GM18870 (cell line): ENCODE results near the gene OLR1.
"Not testable (repeated sequence)": the region's sequence is repeated elsewhere in the genome, so short reads cannot be mapped to it uniquely, and the experiment has no call there.

Experiments
- ATAC-seq: cut with Tn5 transposase; IDR thresholded peaks from one replicate; pipeline ENCODE4 v1.9.1; 2021; ENCODE audit warnings: moderate library complexity; ENCODE audit not compliant: unreplicated experiment

Gene OLR1

GRCh38 chr12:10171973-10172728 lies at the start of gene OLR1:
TSS of gene OLR1 (minus strand) at chr12:10172132. CDS start at chr12:10172077, 55 bp downstream.
- no peak for ATAC-seq

- ATAC-seq = no peak
Observed at GRCh38 chr12:10220398-10221077, 48.6 kb upstream of the OLR1 start.

- ATAC-seq = no peak
Observed at GRCh38 chr12:10218021-10218420, 46.1 kb upstream of the OLR1 start.

- not testable (repeated sequence) for ATAC-seq
Observed at GRCh38 chr12:10215946-10216345, 44.0 kb upstream of the OLR1 start.

- ATAC-seq = no peak
Observed at GRCh38 chr12:10215436-10215835, 43.5 kb upstream of the OLR1 start.

- no peak for ATAC-seq
Observed at GRCh38 chr12:10214895-10215267, 42.9 kb upstream of the OLR1 start.

- ATAC-seq = no peak
Observed at GRCh38 chr12:10214136-10214894, 42.4 kb upstream of the OLR1 start.

- no peak for ATAC-seq
Observed at GRCh38 chr12:10213168-10214135, 41.5 kb upstream of the OLR1 start.

GRCh38 chr12:10212739-10213131 lies 40.8 kb upstream of the OLR1 start, which contains the start of gene GABARAPL1:
TSS of gene GABARAPL1 (plus strand) at chr12:10212877. CDS start at chr12:10213130, 253 bp downstream.
- ATAC-seq = no peak

GRCh38 chr12:10211940-10212738 lies 40.2 kb upstream of the OLR1 start:
- no peak for ATAC-seq

- ATAC-seq = no peak
Observed at GRCh38 chr12:10211101-10211939, 39.4 kb upstream of the OLR1 start.

GRCh38 chr12:10210225-10210624 lies 38.3 kb upstream of the OLR1 start:
- ATAC-seq = no peak

- no peak for ATAC-seq
Observed at GRCh38 chr12:10207136-10207535, 35.2 kb upstream of the OLR1 start.

- no peak for ATAC-seq
Observed at GRCh38 chr12:10205220-10205807, 33.4 kb upstream of the OLR1 start.

GRCh38 chr12:10204495-10204894 lies 32.6 kb upstream of the OLR1 start:
- not testable (repeated sequence) for ATAC-seq

GRCh38 chr12:10197879-10198278 lies 25.9 kb upstream of the OLR1 start:
- ATAC-seq = no peak

- peak; percentile 58 for ATAC-seq
Observed at GRCh38 chr12:10196210-10196609, 24.3 kb upstream of the OLR1 start.

GRCh38 chr12:10194160-10194670 lies 22.3 kb upstream of the OLR1 start:
- ATAC-seq = no peak
